Measurements from ENCODE around the gene CLEC4G.

Gene CLEC4G

GRCh38 chr19:7772752-7773291 lies 40.9 kb upstream of the CLEC4G start:
- H3K4me3 ChIP-seq (ENCODE audit: insufficient read depth, low read length, poor library complexity, severe bottlenecking): no peak overlapping the region
- no peaks in the 10 kb centered on the region for H3K79me2 ChIP-seq (ENCODE audit: insufficient read depth, low read length)
- no peaks in the 10 kb centered on the region for H3K9me2 ChIP-seq (replicated peaks; ENCODE audit: insufficient read depth, low read length)
- H3K27ac ChIP-seq (ENCODE audit: low read depth, low read length): no peak overlapping the region
- H3K27me3 ChIP-seq (ENCODE audit: low read length): no peaks in the 10 kb centered on the region
- no peak for TF ChIP-seq EZH2phosphoT487 (conservative IDR thresholded peaks at IDR 0.05; ENCODE audit: low read length)
- TF ChIP-seq, protein P1, sequence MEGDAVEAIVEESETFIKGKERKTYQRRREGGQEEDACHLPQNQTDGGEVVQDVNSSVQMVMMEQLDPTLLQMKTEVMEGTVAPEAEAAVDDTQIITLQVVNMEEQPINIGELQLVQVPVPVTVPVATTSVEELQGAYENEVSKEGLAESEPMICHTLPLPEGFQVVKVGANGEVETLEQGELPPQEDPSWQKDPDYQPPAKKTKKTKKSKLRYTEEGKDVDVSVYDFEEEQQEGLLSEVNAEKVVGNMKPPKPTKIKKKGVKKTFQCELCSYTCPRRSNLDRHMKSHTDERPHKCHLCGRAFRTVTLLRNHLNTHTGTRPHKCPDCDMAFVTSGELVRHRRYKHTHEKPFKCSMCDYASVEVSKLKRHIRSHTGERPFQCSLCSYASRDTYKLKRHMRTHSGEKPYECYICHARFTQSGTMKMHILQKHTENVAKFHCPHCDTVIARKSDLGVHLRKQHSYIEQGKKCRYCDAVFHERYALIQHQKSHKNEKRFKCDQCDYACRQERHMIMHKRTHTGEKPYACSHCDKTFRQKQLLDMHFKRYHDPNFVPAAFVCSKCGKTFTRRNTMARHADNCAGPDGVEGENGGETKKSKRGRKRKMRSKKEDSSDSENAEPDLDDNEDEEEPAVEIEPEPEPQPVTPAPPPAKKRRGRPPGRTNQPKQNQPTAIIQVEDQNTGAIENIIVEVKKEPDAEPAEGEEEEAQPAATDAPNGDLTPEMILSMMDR (IDR thresholded peaks at IDR 0.05; ENCODE audit: insufficient read depth, low read length, poor library complexity, severe bottlenecking): no peak
- no peak overlapping the region for H3K9ac ChIP-seq (ENCODE audit: low read length)
- H3K36me3 ChIP-seq (ENCODE audit: low read length): no peaks in the 10 kb centered on the region
- H3K4me2 ChIP-seq (ENCODE audit: low read depth, low read length, poor library complexity, severe bottlenecking): no peak overlapping the region
- no peaks in the 10 kb centered on the region for H3F3A ChIP-seq (ENCODE audit: insufficient read depth)
- H4K20me1 ChIP-seq (ENCODE audit: low read depth, low read length): no peaks in the 10 kb centered on the region
- no peak overlapping the region for H2AFZ ChIP-seq (ENCODE audit: low read depth, low read length, severe bottlenecking)
- no peaks in the 10 kb centered on the region for H3K9me3 ChIP-seq (ENCODE audit: insufficient read depth, low read length)

DNA sequence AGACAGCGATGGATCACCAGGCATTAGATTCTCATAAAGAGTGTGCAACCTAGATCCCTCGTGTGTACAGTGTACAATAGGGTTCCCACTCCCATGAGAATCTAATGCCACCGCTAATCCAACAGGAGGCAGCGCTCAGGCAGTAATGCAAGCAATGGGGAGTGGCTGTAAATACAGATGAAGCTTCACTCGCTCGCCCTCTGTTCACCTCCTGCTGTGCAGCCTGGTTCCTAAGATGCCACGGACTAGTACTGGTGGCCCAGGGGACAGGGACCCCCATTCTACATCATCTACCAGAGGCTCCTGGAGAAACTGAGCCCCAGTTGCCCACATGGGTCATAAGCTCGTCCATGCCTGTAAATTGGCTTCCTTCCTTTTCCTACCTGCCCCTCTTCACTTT lies 39.2 kb upstream of the CLEC4G start:
- Histone ChIP-seq H3K79me2 (ENCODE audit: insufficient read depth, low read length) (no peaks in the 10 kb centered on the region), H3K4me2 (ENCODE audit: low read depth, low read length, poor library complexity, severe bottlenecking) (no peak overlapping the region), H4K20me1 (ENCODE audit: low read depth, low read length) (no peaks in the 10 kb centered on the region), H3K9ac (ENCODE audit: low read length) (no peak overlapping the region), H3F3A (ENCODE audit: insufficient read depth) (no peaks in the 10 kb centered on the region), H3K27me3 (ENCODE audit: low read length) (no peaks in the 10 kb centered on the region), H3K36me3 (ENCODE audit: low read length) (no peaks in the 10 kb centered on the region), H3K9me3 (ENCODE audit: insufficient read depth, low read length) (no peaks in the 10 kb centered on the region), H3K9me2 (replicated peaks; ENCODE audit: insufficient read depth, low read length) (no peaks in the 10 kb centered on the region), H3K27ac (ENCODE audit: low read depth, low read length) (no peak overlapping the region), H2AFZ (ENCODE audit: low read depth, low read length, severe bottlenecking) (no peak overlapping the region), H3K4me3 (ENCODE audit: insufficient read depth, low read length, poor library complexity, severe bottlenecking) (no peak overlapping the region)
- TF ChIP-seq, protein P1 (IDR thresholded peaks at IDR 0.05; ENCODE audit: insufficient read depth, low read length, poor library complexity, severe bottlenecking): no peak
- TF ChIP-seq EZH2phosphoT487 (conservative IDR thresholded peaks at IDR 0.05; ENCODE audit: low read length): no peak

DNA sequence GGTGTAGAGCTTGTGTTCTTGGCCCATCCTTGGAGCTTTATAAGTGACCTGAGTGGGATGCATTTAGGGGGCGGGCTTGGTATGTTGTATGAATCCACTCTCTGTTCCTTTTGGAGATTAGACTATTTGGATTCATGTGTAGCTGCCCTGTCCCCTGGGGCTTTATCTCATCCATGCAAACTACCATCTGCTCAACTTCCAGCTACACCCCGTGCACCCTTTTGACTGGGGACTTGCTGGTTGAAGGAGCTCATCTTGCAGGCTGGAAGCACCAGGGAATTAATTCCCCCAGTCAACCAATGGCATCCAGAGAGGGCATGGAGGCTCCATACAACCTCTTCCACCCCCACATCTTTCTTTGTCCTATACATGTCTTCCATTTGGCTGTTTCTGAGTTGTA lies 37.3 kb upstream of the CLEC4G start:
- no peaks in the 10 kb centered on the region for H3K9me2 ChIP-seq (replicated peaks; ENCODE audit: insufficient read depth, low read length)
- TF ChIP-seq, protein P1 (IDR thresholded peaks at IDR 0.05; ENCODE audit: insufficient read depth, low read length, poor library complexity, severe bottlenecking): no peak
- TF ChIP-seq EZH2phosphoT487 (conservative IDR thresholded peaks at IDR 0.05; ENCODE audit: low read length): no peak
- H3K36me3 ChIP-seq (ENCODE audit: low read length): no peaks in the 10 kb centered on the region
- no peak overlapping the region for H3K4me2 ChIP-seq (ENCODE audit: low read depth, low read length, poor library complexity, severe bottlenecking)
- no peak overlapping the region for H3K9ac ChIP-seq (ENCODE audit: low read length)
- H4K20me1 ChIP-seq (ENCODE audit: low read depth, low read length): no peaks in the 10 kb centered on the region
- no peaks in the 10 kb centered on the region for H3F3A ChIP-seq (ENCODE audit: insufficient read depth)
- no peak overlapping the region for H3K4me3 ChIP-seq (ENCODE audit: insufficient read depth, low read length, poor library complexity, severe bottlenecking)
- H3K27ac ChIP-seq (ENCODE audit: low read depth, low read length): no peak overlapping the region
- no peaks in the 10 kb centered on the region for H3K9me3 ChIP-seq (ENCODE audit: insufficient read depth, low read length)
- H2AFZ ChIP-seq (ENCODE audit: low read depth, low read length, severe bottlenecking): no peak overlapping the region
- H3K27me3 ChIP-seq (ENCODE audit: low read length): no peaks in the 10 kb centered on the region
- H3K79me2 ChIP-seq (ENCODE audit: insufficient read depth, low read length): no peaks in the 10 kb centered on the region

Data from SU-DHL-6 (cell line).